GM12873 (cell line): ENCODE measurements around the gene FAM3A.

Experiments used
- TF ChIP-seq, protein P1 (sequence below): IDR thresholded peaks from 2 replicates; pipeline ENCODE4 v1.5.1; 2012; ENCODE audit warnings: low read depth, mild to moderate bottlenecking, moderate library complexity, low read length, control low read depth; ENCODE audit not compliant: insufficient read depth; ENCODE audit errors: missing control alignments

The FAM3A gene

DNA sequence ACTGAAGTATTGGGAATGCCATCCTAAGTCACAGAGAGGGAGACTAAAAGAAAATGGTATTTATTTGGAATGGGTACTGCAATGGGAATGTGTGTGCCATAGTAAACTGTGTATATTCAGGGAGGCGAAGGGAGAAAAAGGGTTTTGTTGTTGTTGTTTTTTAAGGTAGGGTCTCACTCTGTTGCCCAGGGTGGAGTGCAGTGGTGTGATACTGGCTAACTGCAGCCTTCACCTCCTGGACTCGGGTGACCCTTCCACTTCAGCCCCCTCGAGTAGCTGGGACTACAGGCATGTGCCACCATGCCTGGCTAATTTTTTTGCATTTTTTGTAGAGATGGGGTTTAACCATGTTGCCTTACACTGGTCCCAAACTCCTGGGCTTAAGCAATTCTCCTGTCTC, 21.3 kb downstream of the FAM3A start:
- TF ChIP-seq, protein P1, sequence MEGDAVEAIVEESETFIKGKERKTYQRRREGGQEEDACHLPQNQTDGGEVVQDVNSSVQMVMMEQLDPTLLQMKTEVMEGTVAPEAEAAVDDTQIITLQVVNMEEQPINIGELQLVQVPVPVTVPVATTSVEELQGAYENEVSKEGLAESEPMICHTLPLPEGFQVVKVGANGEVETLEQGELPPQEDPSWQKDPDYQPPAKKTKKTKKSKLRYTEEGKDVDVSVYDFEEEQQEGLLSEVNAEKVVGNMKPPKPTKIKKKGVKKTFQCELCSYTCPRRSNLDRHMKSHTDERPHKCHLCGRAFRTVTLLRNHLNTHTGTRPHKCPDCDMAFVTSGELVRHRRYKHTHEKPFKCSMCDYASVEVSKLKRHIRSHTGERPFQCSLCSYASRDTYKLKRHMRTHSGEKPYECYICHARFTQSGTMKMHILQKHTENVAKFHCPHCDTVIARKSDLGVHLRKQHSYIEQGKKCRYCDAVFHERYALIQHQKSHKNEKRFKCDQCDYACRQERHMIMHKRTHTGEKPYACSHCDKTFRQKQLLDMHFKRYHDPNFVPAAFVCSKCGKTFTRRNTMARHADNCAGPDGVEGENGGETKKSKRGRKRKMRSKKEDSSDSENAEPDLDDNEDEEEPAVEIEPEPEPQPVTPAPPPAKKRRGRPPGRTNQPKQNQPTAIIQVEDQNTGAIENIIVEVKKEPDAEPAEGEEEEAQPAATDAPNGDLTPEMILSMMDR: no peak

DNA sequence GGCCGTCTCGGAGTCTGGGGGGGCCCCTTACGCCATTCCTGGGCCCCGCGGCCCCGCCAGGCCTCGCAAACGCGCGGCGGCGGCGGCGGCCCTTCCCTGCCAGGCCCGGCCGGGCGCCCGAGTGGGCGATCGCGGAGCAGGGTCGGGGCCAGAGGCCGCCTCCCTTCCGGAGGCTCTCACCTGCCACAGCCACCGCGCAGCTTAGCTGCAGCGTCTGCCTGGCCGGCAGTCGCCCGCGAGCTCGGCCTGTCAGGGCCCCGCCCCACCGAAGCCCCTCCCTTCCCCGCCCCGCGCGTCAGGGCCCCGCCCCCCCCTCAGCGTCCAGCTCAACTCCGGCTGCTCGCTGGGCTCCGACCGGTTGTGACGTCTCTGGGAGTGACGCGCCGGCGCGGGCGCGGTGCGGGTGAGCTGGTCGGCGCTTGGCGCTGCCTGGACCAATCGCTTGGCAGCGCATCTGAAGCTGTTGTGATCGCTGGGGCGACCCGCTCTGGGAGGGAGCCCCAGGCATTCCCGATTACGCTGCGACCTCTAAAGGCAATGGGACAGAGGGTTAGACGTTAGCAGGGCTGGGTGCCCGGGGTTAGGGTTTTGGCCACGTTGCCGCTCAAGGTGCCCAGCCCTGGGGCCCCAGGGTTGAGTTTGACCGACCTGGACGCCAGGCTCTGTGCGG, 25.5 kb downstream of the FAM3A start, which contains the start of gene SLC10A3:
Gene SLC10A3 (minus strand): TSS at position 216 of the 670 bp plus-strand sequence. CDS start 1,689 bp downstream, outside the sequence.
- TF ChIP-seq, protein P1: no peak

DNA sequence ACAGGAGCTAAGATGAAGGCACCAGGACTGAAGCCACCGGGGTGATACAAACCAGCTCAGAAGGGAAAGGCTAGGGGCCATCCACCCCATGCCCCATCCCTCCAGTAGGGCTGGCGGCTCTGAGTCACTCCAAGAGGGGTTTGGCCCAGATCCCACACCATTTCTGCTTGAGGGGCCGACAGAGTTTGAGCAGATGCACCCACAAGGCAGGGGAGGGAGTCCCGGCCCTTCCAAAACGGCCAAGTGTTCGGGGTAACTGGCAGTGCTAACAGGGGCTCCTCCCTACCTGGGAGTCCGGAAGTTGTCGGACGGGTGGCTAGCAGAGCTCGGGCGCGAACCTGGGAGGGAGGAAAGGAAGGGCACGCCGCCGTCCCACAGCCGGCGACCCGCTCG, 26.0 kb downstream of the FAM3A start:
- TF ChIP-seq, protein P1: no peak

DNA sequence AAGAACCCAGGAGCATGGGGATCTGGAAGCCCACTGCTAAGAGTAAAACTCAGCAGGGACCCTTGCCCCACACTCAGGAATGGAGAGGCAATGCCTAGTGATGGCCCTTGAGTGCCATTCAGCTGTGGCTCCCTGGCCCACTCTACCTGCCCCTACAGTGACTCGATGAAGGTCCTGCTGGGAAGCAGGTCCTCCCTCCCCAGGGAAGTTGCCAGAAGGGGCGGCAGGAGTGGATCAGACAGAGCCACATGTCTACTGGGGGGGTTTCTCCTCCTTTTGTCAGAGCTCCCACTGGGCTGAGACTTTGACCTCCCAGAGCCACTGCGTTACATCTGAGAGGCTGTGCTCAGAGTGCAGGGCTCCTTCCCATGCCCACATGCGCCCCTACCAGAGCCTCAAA, 26.9 kb downstream of the FAM3A start:
- TF ChIP-seq, protein P1: no peak

DNA sequence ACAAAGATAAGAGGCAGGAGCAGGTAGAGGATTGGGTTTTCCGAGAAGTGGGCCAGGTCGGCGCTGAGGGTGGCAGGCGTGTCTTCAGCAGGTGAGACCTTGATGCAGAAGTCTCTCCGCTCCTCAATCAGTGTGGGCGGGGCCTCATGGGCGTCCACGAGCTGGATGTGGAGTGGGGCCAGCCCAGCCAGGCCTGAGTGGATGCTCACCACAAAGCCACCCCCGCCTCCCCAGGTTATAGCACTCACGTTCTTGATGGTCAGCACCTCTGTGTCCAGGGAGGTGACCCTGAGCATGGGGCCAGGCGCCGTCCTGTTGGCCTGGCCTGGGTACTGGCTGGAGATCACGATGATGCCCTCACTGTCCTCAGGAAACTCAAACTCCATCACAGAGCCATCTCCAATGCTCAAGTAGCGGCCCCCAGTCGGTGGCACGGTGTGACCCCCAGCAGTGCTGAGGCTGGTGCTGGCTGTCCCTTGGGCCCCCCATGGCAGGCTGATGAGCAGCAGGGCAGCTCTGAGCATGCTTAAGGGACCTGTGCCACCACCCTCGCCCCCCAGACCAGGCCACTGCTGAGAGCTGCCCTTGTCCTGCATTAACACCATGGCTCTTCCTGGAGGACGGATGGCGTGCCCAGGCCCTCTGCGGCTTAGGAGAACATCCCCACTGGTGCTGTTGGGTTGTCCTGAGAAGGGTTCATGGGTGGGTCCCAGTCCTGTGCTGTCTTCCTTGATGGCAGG, 27.5 kb downstream of the FAM3A start:
- TF ChIP-seq, protein P1: no peak

DNA sequence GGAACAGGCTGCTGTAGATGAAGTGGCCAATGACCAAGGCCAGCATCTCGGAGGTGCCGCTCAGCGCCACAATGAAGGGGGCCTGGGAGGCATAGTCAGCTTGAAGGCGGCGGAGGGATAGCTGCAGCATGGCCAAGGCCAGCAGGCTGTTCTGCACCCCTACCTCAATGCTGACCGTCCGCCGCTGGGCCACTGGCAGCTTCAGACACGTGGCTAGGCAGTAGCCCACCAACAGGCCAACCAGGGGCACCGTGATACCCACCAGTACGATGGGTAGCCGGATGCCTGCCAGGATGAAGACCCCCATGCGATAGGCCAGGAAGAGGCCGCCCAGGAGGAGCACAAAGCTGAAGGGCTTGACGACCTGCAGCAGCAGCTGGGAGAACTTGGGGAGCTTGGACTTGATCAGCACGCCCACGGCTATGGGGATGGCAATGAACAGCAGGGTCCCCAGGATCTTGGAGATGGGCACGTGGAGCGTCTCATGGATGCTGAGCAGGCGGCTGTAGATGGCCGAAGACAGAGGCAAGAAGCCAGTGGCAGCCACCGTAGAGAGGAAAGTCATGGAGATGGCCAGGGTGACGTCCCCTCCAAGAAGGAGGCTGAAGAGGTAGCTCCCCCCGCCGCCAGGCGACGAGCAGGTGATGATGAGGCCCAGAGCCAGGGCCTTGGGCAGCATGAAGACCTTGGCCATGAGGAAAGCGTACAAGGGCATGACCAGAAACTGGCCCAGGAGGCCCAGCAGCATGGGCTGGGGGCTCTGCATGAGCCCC, 28.3 kb downstream of the FAM3A start:
- TF ChIP-seq, protein P1: no peak
